Neural cell (in vitro differentiated cells): ENCODE results near the gene OTUD7B. TPM values are rescaled to one million over a fixed set of nuclear protein-coding genes. Genes with fewer than 3 reads are reported as not detected.

ENCODE experiments used
- H2AFZ ChIP-seq: fragments of 200-600, 300-800 bp; sonication (generic), shearing (Covaris generic); 2 replicates; pipeline ENCODE4 v1.6.0; 2014; ENCODE audit warnings: low read depth, mild to moderate bottlenecking, antibody characterized with exemption, low read length, moderate library complexity
- H3F3A ChIP-seq: fragments of 200-600 bp; shearing (Covaris generic); 2 replicates; pipeline ENCODE4 v1.6.1; 2016; ENCODE audit warnings: mild to moderate bottlenecking, moderate library complexity, mixed read lengths, antibody characterized with exemption, low read length; ENCODE audit not compliant: insufficient read depth, poor library complexity, severe bottlenecking
- H3K27ac ChIP-seq: fragments of 200-600, 300-800 bp; sonication (generic), shearing (Covaris generic); 2 replicates; pipeline ENCODE4 v1.5.1; 2014; ENCODE audit warnings: mild to moderate bottlenecking, low read length, moderate library complexity
- H3K27me3 ChIP-seq: fragments of 300-800, 200-600 bp; sonication (generic), shearing (Covaris generic); 2 replicates; pipeline ENCODE4 v1.6.0; 2014; ENCODE audit warnings: mild to moderate bottlenecking, low read depth, low read length, moderate library complexity; ENCODE audit not compliant: insufficient read depth
- H3K36me3 ChIP-seq: fragments of 300-800, 200-600 bp; sonication (generic), shearing (Covaris generic); 2 replicates; pipeline ENCODE4 v1.5.1; 2014; ENCODE audit warnings: mild to moderate bottlenecking, antibody characterized with exemption, low read length, moderate library complexity; ENCODE audit not compliant: insufficient read depth
- H3K4me2 ChIP-seq: fragments of 300-800, 200-600 bp; sonication (generic), shearing (Covaris generic); 2 replicates; pipeline ENCODE4 v1.6.0; 2014; ENCODE audit warnings: mild to moderate bottlenecking, low read length
- H3K4me3 ChIP-seq: fragments of 300-800, 200-600 bp; sonication (generic), shearing (Covaris generic); 2 replicates; pipeline ENCODE4 v1.5.1; 2014; ENCODE audit warnings: mild to moderate bottlenecking, low read length, moderate library complexity
- H3K79me2 ChIP-seq: fragments of 200-600 bp; shearing (Covaris generic); replicated peaks from 2 replicates; pipeline ENCODE4 v1.6.0; 2014; ENCODE audit warnings: mild to moderate bottlenecking, low read length, moderate library complexity; ENCODE audit not compliant: insufficient read depth
- H3K9ac ChIP-seq: fragments of 300-800, 200-600 bp; sonication (generic), shearing (Covaris generic); 2 replicates; pipeline ENCODE4 v1.6.1; 2016; ENCODE audit warnings: mild to moderate bottlenecking, low read length, mixed read lengths
- H3K9me2 ChIP-seq: fragments of 200-600 bp; shearing (Covaris generic); 2 replicates; pipeline ENCODE4 v1.6.1; 2016; ENCODE audit warnings: mild to moderate bottlenecking, low read length, mixed read lengths; ENCODE audit not compliant: insufficient read depth
- H3K9me3 ChIP-seq: fragments of 200-600, 300-800 bp; sonication (generic), shearing (Covaris generic); 2 replicates; pipeline ENCODE4 v1.6.1; 2016; ENCODE audit warnings: mild to moderate bottlenecking, mixed run types, low read length, moderate library complexity, mixed read lengths
- H4K20me1 ChIP-seq: fragments of 200-600 bp; shearing (Covaris generic); 2 replicates; pipeline ENCODE4 v1.6.1; 2016; ENCODE audit warnings: mild to moderate bottlenecking, mixed run types; ENCODE audit not compliant: insufficient read depth
- CTCF ChIP-seq: fragments of 450-650 bp; IDR thresholded peaks from 2 replicates; pipeline ENCODE4 v1.5.1; 2014; ENCODE audit warnings: antibody characterized with exemption, mild to moderate bottlenecking, moderate library complexity; ENCODE audit not compliant: poor library complexity, severe bottlenecking
- EP300 ChIP-seq: fragments of 450-650 bp; conservative IDR thresholded peaks from 2 replicates; pipeline ENCODE4 v1.6.1; 2014; ENCODE audit warnings: antibody characterized with exemption, mild to moderate bottlenecking, moderate library complexity; ENCODE audit not compliant: poor library complexity, severe bottlenecking
- EZH2 ChIP-seq: fragments of 200-600, 300-800 bp; shearing (Covaris generic), sonication (generic); IDR thresholded peaks from 2 replicates; pipeline ENCODE4 v1.6.1; 2014; ENCODE audit warnings: antibody characterized with exemption, low read length, borderline replicate concordance, mild to moderate bottlenecking; ENCODE audit not compliant: insufficient read depth, poor library complexity, severe bottlenecking
- MXI1 ChIP-seq: fragments of 450-650 bp; conservative IDR thresholded peaks from 2 replicates; pipeline ENCODE4 v1.6.1; 2014; ENCODE audit warnings: antibody characterized with exemption, mild to moderate bottlenecking; ENCODE audit not compliant: poor library complexity, severe bottlenecking
- POLR2AphosphoS5 ChIP-seq: IDR thresholded peaks from 2 replicates; pipeline ENCODE4 v1.6.1; 2012
- RAD21 ChIP-seq: fragments of 450-650 bp; conservative IDR thresholded peaks from 2 replicates; pipeline ENCODE4 v1.6.1; 2014; ENCODE audit warnings: antibody characterized with exemption, mild to moderate bottlenecking, moderate library complexity
- REST ChIP-seq: IDR thresholded peaks from 2 replicates; pipeline ENCODE4 v1.6.1; 2012; ENCODE audit warnings: borderline replicate concordance
- SMC3 ChIP-seq: fragments of 450-650 bp; conservative IDR thresholded peaks from 2 replicates; pipeline ENCODE4 v1.6.1; 2014; ENCODE audit warnings: antibody characterized with exemption, mild to moderate bottlenecking, moderate library complexity; ENCODE audit not compliant: poor library complexity
- TAF1 ChIP-seq: IDR thresholded peaks from 2 replicates; pipeline ENCODE4 v1.6.1; 2012; ENCODE audit warnings: low read depth
- polyA plus RNA-seq: library from polyadenylated mRNA; depleted of rRNA; stranded (reverse); fragments of >200 nt; gene quantifications from 2 replicates; pipeline ENCODE4 v1.2.3, GENCODE V29; 2014

OTUD7B gene
- polyA plus RNA-seq, 1 donor from 2014 or later, result 2.1 TPM

- H3K36me3 ChIP-seq, result no peaks in the 10 kb centered on the region
- no peaks in the 10 kb centered on the region for H3K9me2 ChIP-seq
- H3K79me2 ChIP-seq, result no peaks in the 10 kb centered on the region
- no peak for TF ChIP-seq MXI1
- TF ChIP-seq TAF1, result no peak
- TF ChIP-seq EZH2, result no peak
- TF ChIP-seq REST, result no peak
- no peak for TF ChIP-seq EP300
- no peak for TF ChIP-seq POLR2AphosphoS5
- TF ChIP-seq SMC3, result no peak
- no peak for TF ChIP-seq CTCF
- no peak for TF ChIP-seq RAD21
- no peaks in the 10 kb centered on the region for H3K27me3 ChIP-seq
- no peak overlapping the region for H3K4me3 ChIP-seq
- H3K4me2 ChIP-seq, result no peak overlapping the region
- no peak overlapping the region for H3K27ac ChIP-seq
- no peaks in the 10 kb centered on the region for H4K20me1 ChIP-seq
- no peaks in the 10 kb centered on the region for H3K9me3 ChIP-seq
- no peak overlapping the region for H2AFZ ChIP-seq
- H3K9ac ChIP-seq, result no peak overlapping the region
- H3F3A ChIP-seq, result no peaks in the 10 kb centered on the region
Measured at GRCh38 chr1:149945206-149945605, 65.3 kb downstream of the OTUD7B start.

GRCh38 chr1:149942885-149943284 lies 67.6 kb downstream of the OTUD7B start:
- Histone ChIP-seq H3K27me3 (no peaks in the 10 kb centered on the region), H2AFZ (no peak overlapping the region), H3K4me3 (no peak overlapping the region), H3K79me2 (no peaks in the 10 kb centered on the region), H3K36me3 (no peaks in the 10 kb centered on the region), H3K9me2 (no peaks in the 10 kb centered on the region), H3F3A (no peaks in the 10 kb centered on the region), H3K9me3 (no peaks in the 10 kb centered on the region), H3K4me2 (no peak overlapping the region), H3K27ac (no peak overlapping the region), H3K9ac (no peak overlapping the region), H4K20me1 (no peaks in the 10 kb centered on the region)
- TF ChIP-seq EZH2, result no peak
- TF ChIP-seq REST, result no peak
- no peak for TF ChIP-seq MXI1
- TF ChIP-seq SMC3, result no peak
- TF ChIP-seq RAD21, result no peak
- no peak for TF ChIP-seq TAF1
- no peak for TF ChIP-seq CTCF
- no peak for TF ChIP-seq EP300
- no peak for TF ChIP-seq POLR2AphosphoS5
